Stomach (tissue), 9 donors: ENCODE measurements around the gene ATP5F1E. TPM values are rescaled to one million over a fixed set of nuclear protein-coding genes. Genes with fewer than 3 reads are reported as not detected.
"Not testable (repeated sequence)": the region's sequence is repeated elsewhere in the genome, so short reads cannot be mapped to it uniquely, and the experiment has no call there.

Experiments
- DNase-seq, 2 donors: peaks; one replicate each; pipeline versions ENCODE4 v3.0.0 to v3.0.0-alpha.2; 2013 to 2019
- H3K27ac ChIP-seq, 5 donors: fragments of 200-600 bp in 4 of 5; sonication (generic) in 4 of 5; one replicate each; pipeline ENCODE4 v1.5.1; 2013 to 2019; ENCODE audit warnings: mild to moderate bottlenecking in 1 of 5, moderate library complexity in 1 of 5
- H3K27me3 ChIP-seq, 3 donors: fragments of 200-600 bp; sonication (generic); one replicate each; pipeline ENCODE4 v1.5.1; 2017 to 2019; ENCODE audit warnings: mixed run types in 1 of 3
- H3K36me3 ChIP-seq, 4 donors: fragments of 200-600 bp; sonication (generic); 1 replicate in 3 of 4; 2 replicates in 1 of 4; pipeline ENCODE4 v1.5.1; 2016 to 2019
- H3K4me1 ChIP-seq, 4 donors: fragments of 200-600 bp; sonication (generic); one replicate each; pipeline ENCODE4 v1.5.1; 2016 to 2019
- H3K4me3 ChIP-seq, 4 donors: fragments of 200-600 bp; sonication (generic) in 3 of 4; one replicate each; pipeline ENCODE4 v1.5.1; 2016 to 2019; ENCODE audit warnings: mild to moderate bottlenecking in 1 of 4
- H3K9me3 ChIP-seq, 4 donors: fragments of 200-600 bp; sonication (generic); one replicate each; pipeline ENCODE4 v1.5.1; 2016 to 2019
- EP300 ChIP-seq: sonication (generic); formaldehyde crosslinking; IDR thresholded peaks from one replicate; pipeline ENCODE4 v1.6.1; 2017; ENCODE audit warnings: antibody characterized with exemption
- POLR2A ChIP-seq, 4 donors: fragments of 450-650 bp; IDR thresholded peaks; one replicate each; pipeline ENCODE4 v1.6.1; 2016; ENCODE audit warnings: antibody characterized with exemption in 4 of 4, control low read depth in 2 of 4, mild to moderate bottlenecking in 1 of 4, moderate library complexity in 1 of 4
- POLR2AphosphoS5 ChIP-seq, 3 donors: sonication (generic); formaldehyde crosslinking; IDR thresholded peaks; one replicate each; pipeline ENCODE4 v1.6.1; 2016; ENCODE audit warnings: antibody characterized with exemption in 3 of 3
- WGBS, 5 donors: extraction: QIAGEN DNeasy Blood & Tissue Kit in 3 of 5; methylation state at CpG; one replicate each; pipeline versions ENCODE4 v1.1.5 to v1.1.7; 2013 to 2018; 5-methylcytosine and 5-hydroxymethylcytosine counted together
- intact Hi-C: fragments of 100-400 bp; cut with DNase I; formaldehyde crosslinking; loops from one replicate; pipeline ENCODE4 v1.15.1; 2023; ENCODE audit warnings: low total_unique reads
- polyA plus RNA-seq, 3 donors: library from polyadenylated mRNA; stranded (reverse); fragments of 200-250 nt; gene quantifications; one replicate each; pipeline ENCODE4 v1.2.3, GENCODE V29; 2013
- total RNA-seq, 5 donors: library from RNA; depleted of rRNA; stranded (reverse); fragments of >200 nt; gene quantifications; one replicate each; pipeline versions ENCODE4 v1.1.0 to v1.2.3, GENCODE V29; 2014 to 2016
- TF ChIP-seq, protein P1 (sequence below), 7 experiments: fragments of 450-650 bp in 4 of 7; fragments of 200-600 bp in 3 of 7; sonication (generic) in 3 of 7; IDR thresholded peaks; one replicate each; pipeline ENCODE4 v1.5.1; 2016 to 2019; ENCODE audit warnings: antibody characterized with exemption in 7 of 7, control low read depth in 2 of 7, mild to moderate bottlenecking in 1 of 7
- donor health status: healthy with polysubstance abuse.
- donor health status: Bipolar disorder and iron deficiency.
- donor health status: healthy.

Gene ATP5F1E
- total and polyA plus RNA-seq, 8 donors = 20.4 to 101 (median 43.9) TPM

DNA sequence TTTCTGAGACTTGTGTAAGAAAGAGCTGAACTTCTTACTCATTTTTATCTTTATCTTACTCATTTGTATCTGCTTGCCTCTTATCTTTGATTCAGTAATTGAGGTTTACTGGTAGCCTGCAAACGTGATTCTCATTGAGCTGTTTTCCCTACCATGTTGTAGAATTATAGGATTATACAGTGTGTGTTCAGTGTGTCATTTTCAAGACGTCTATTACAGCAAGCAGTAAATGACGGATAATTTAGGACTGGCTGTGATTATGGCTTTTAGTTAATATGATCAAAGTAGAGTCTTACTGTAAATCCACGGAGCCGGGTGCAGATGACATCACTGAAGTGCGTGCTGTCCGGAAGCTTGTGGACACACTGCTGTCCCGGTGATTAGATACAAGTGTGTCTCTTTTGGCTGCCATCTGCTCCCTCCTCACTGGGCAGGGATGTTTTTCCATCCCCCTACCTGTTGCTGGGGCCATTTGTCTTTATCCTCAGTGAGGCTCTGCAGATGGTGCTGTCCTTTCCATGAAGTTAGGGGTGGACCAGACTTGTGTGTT, 45.1 kb downstream of the ATP5F1E start:
- Histone ChIP-seq H3K27me3 (no peaks in the 10 kb centered on the region), H3K27ac (no peak overlapping the region), H3K36me3 (peaks cover 53 to 62% (median 62%) of the 10 kb centered on the region in 4 donors), H3K4me1 (peaks cover 14 to 44% (median 30%) of the 10 kb centered on the region in 4 donors), H3K9me3 (no peaks in the 10 kb centered on the region), H3K4me3 (no peak overlapping the region)
- DNase-seq = peak in 1 of 2 donors; percentile 3
- TF ChIP-seq POLR2A (IDR thresholded peaks at IDR 0.05) (no peak), POLR2AphosphoS5 (IDR thresholded peaks at IDR 0.05) (no peak), EP300 (no peak)
- TF ChIP-seq, protein P1, sequence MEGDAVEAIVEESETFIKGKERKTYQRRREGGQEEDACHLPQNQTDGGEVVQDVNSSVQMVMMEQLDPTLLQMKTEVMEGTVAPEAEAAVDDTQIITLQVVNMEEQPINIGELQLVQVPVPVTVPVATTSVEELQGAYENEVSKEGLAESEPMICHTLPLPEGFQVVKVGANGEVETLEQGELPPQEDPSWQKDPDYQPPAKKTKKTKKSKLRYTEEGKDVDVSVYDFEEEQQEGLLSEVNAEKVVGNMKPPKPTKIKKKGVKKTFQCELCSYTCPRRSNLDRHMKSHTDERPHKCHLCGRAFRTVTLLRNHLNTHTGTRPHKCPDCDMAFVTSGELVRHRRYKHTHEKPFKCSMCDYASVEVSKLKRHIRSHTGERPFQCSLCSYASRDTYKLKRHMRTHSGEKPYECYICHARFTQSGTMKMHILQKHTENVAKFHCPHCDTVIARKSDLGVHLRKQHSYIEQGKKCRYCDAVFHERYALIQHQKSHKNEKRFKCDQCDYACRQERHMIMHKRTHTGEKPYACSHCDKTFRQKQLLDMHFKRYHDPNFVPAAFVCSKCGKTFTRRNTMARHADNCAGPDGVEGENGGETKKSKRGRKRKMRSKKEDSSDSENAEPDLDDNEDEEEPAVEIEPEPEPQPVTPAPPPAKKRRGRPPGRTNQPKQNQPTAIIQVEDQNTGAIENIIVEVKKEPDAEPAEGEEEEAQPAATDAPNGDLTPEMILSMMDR (IDR thresholded peaks at IDR 0.05) = no peak
- intact Hi-C loops = loop anchor here (10.0 kb wide), 2 partner anchors 58 to 82 kb away; partner anchors contain the start of gene PRELID3B
- 79 to 88% (median 82%) methylated on average over 8 of the region's 8 CpGs for WGBS, 5 donors

DNA sequence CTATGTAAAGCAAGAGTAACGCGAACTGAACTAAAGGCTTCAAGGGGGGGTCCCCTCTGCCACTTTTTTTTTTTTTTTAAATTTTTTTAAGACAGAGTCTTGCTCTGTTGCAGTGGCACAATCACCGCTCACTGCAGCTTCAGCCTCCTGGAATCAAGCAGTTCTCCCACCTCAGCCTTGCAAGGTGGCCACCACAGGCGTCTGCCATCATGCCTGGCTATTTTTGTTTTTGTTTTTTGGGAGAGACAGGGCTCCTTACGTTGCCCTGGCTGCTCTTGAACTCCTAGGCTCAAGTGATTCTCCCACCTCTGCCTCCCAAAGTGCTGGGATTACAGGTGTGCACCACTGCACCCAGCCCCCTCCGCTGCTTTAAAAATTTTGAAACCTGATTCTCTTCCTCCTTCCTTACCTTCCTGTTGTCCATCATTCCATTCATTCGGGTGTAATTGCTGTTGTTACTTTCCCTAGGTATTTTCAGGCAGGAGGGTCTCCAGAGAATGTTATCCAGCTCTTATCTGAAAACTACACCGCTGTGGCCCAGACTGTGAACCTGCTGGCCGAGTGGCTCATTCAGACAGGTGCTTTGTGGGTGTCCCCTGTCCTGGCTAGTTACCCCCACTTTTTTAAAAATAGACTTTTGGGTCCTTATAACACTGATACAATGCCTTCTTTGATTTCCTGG, 45.7 kb downstream of the ATP5F1E start:
- Histone ChIP-seq H3K27ac (no peak overlapping the region), H3K36me3 (peaks cover 48 to 56% (median 56%) of the 10 kb centered on the region in 4 donors), H3K9me3 (no peaks in the 10 kb centered on the region), H3K27me3 (no peaks in the 10 kb centered on the region), H3K4me3 (no peak overlapping the region), H3K4me1 (peaks cover 14 to 49% (median 35%) of the 10 kb centered on the region in 4 donors)
- WGBS, 5 donors = 72 to 76% (median 73%) methylated on average over 9 of the region's 9 CpGs
- intact Hi-C loops = loop anchor here (10.0 kb wide), 2 partner anchors 58 to 82 kb away; partner anchors contain the start of gene PRELID3B
- DNase-seq = peak in 1 of 2 donors; percentile 4
- TF ChIP-seq POLR2A (IDR thresholded peaks at IDR 0.05) (no peak), POLR2AphosphoS5 (IDR thresholded peaks at IDR 0.05) (no peak)

DNA sequence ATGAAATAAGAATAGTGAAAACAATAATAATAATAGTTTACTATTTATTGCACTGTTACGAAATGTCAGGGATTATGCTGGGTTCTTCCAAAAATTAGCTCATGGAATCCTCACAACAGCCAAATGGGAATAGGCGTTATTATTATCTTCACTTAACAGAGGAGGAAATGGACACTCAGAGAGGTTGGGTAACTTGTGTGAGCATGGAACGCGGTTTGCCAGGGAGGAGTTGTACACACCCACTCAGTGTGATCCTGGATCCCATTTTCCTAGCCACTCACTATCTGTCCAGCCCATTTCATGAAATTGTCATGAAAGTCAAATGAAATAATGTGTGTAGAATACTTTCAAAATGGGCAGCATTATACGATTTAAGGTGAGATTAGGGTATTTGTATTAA, 46.5 kb downstream of the ATP5F1E start:
- H3K4me1 ChIP-seq = peaks cover 14 to 50% (median 36%) of the 10 kb centered on the region in 4 donors
- DNase-seq = peak in 1 of 2 donors; percentile 13
- H3K27me3 ChIP-seq = no peaks in the 10 kb centered on the region
- WGBS, 5 donors = 69 to 79% (median 75%) methylated on average over 5 of the region's 5 CpGs
- H3K27ac ChIP-seq = no peak overlapping the region
- no peak overlapping the region for H3K4me3 ChIP-seq
- no peaks in the 10 kb centered on the region for H3K9me3 ChIP-seq
- intact Hi-C loops = loop anchor here (10.0 kb wide), 2 partner anchors 59 to 81 kb away; partner anchors contain the start of gene PRELID3B
- H3K36me3 ChIP-seq = peaks cover 41 to 48% (median 48%) of the 10 kb centered on the region in 4 donors
- TF ChIP-seq EP300 = no peak
- TF ChIP-seq POLR2A (IDR thresholded peaks at IDR 0.05) = no peak
- TF ChIP-seq, protein P1 (IDR thresholded peaks at IDR 0.05) = no peak
- no peak for TF ChIP-seq POLR2AphosphoS5 (IDR thresholded peaks at IDR 0.05)

DNA sequence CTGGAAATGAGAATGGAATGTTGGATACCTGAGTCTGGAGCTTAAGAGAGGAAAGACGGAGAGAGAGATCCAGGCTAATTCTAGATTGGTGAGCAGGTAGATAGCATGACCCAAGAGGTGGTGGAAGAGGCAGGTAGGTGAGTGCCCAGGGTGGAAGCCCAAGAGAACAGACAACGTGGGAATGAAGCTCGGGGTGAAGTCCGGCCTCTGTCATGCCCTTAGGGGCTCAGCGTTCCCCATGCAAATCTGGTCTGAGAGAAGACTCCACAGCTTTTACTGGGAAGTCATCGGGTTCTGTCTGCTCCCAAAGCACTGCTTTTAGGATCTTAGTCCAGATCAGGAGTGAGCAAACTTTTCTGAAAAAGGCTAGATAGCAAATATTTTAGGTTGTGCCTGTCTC, 47.4 kb downstream of the ATP5F1E start:
- peak in 1 of 2 donors; percentile 7 for DNase-seq
- H3K9me3 ChIP-seq = no peaks in the 10 kb centered on the region
- intact Hi-C loops = loop anchor here (10.0 kb wide), 2 partner anchors 60 to 80 kb away; partner anchors contain the start of gene PRELID3B
- H3K4me1 ChIP-seq = peaks cover 14 to 53% (median 37%) of the 10 kb centered on the region in 4 donors
- H3K27me3 ChIP-seq = no peaks in the 10 kb centered on the region
- WGBS, 5 donors = 76 to 90% (median 83%) methylated on average over 6 of the region's 6 CpGs
- H3K4me3 ChIP-seq = no peak overlapping the region
- no peak overlapping the region for H3K27ac ChIP-seq
- peaks cover 32 to 39% (median 38%) of the 10 kb centered on the region in 4 donors for H3K36me3 ChIP-seq
- TF ChIP-seq EP300 = no peak
- no peak for TF ChIP-seq POLR2AphosphoS5 (IDR thresholded peaks at IDR 0.05)
- TF ChIP-seq, protein P1 (IDR thresholded peaks at IDR 0.05) = no peak
- TF ChIP-seq POLR2A (IDR thresholded peaks at IDR 0.05) = no peak

DNA sequence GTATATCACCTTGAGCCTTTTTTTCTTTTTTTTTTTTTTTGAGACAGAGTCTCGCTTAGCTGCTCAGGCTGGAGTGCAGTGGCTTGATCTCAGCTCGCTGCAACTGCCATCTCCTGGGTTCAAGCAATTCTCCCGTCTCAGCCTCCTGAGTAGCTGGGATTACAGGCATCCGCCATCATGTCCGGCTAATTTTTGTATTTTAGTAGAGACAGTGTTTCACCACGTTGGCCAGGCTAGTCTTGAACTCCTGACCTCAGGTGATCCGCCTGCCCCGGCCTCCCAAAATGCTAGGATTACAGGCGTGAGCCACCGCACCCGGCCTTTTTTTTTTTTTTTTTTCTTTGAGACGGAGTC, 49.0 kb downstream of the ATP5F1E start:
- not testable (repeated sequence) for H3K9me3 ChIP-seq, H3K27ac ChIP-seq, H3K27me3 ChIP-seq, H3K4me3 ChIP-seq
- Histone ChIP-seq H3K4me1 (peaks cover 14 to 53% (median 37%) of the 10 kb centered on the region in 4 donors), H3K36me3 (peaks cover 16 to 23% (median 22%) of the 10 kb centered on the region in 4 donors)
- intact Hi-C loops = loop anchor here (10.0 kb wide), 2 partner anchors 62 to 78 kb away; partner anchors contain the start of gene PRELID3B
- DNase-seq = peak in 1 of 2 donors; percentile 8
- WGBS, 5 donors = 91 to 95% (median 92%) methylated on average over 8 to 12 of the region's 12 CpGs
